Measurements from ENCODE around the gene HPCAL1. TPM values are rescaled to one million over a fixed set of nuclear protein-coding genes. Genes with fewer than 3 reads are reported as not detected.

The HPCAL1 gene
- total RNA-seq, 4 donors from 2014 or later = 11.1 to 122 (median 48.9) TPM

DNA sequence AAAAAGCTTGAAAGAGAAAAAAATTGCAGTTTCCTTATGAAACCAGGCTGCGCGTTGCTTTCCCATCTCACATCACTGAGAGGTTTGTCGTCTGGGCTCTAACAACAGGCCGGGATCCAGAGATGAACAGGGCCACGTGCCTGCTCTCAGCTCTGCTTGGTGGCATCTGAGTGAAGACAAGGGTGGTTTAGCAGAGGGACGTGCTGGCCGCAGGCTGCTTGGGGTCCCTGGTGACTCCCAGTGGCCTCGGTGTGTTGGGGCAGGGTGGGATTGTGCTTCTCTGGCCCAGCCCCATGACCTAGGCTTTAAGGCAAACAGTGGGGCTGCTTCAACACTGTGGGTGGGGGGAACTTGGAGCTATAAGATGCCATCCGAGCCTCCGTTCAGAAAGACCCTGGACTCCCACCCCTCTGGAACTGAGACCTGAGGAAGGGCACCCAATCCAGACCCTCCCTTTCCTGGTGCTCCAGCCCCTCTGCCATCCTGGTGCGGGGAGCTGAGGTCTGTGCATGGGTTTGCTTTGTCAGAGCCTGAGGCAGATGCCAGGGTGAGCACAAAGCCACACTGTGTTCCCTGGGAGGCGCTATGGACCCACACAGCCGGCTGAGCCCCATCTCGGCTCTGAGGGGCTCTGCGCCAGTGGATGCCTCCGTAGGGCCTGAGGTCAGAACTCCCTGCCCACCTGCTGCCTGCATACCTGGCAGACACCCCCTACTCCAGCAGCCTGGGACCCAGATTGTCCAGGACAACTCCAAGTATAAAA lies 18.4 kb upstream of the HPCAL1 start:
- intact Hi-C loops (cut with DNase I; ENCODE audit: low total_unique reads) = no loop called here
- TF ChIP-seq POLR2A (IDR thresholded peaks at IDR 0.05) = no peak
- TF ChIP-seq, protein P1, sequence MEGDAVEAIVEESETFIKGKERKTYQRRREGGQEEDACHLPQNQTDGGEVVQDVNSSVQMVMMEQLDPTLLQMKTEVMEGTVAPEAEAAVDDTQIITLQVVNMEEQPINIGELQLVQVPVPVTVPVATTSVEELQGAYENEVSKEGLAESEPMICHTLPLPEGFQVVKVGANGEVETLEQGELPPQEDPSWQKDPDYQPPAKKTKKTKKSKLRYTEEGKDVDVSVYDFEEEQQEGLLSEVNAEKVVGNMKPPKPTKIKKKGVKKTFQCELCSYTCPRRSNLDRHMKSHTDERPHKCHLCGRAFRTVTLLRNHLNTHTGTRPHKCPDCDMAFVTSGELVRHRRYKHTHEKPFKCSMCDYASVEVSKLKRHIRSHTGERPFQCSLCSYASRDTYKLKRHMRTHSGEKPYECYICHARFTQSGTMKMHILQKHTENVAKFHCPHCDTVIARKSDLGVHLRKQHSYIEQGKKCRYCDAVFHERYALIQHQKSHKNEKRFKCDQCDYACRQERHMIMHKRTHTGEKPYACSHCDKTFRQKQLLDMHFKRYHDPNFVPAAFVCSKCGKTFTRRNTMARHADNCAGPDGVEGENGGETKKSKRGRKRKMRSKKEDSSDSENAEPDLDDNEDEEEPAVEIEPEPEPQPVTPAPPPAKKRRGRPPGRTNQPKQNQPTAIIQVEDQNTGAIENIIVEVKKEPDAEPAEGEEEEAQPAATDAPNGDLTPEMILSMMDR (IDR thresholded peaks at IDR 0.05) = no peak
- Histone ChIP-seq H3K27ac (no peak overlapping the region), H3K4me1 (peaks cover 0 to 12% of the 10 kb centered on the region in 2 donors), H3K36me3 (no peaks in the 10 kb centered on the region), H3K9me3 (no peaks in the 10 kb centered on the region), H3K27me3 (no peaks in the 10 kb centered on the region), H3K4me3 (no peak overlapping the region)
- DNase-seq = no peak

DNA sequence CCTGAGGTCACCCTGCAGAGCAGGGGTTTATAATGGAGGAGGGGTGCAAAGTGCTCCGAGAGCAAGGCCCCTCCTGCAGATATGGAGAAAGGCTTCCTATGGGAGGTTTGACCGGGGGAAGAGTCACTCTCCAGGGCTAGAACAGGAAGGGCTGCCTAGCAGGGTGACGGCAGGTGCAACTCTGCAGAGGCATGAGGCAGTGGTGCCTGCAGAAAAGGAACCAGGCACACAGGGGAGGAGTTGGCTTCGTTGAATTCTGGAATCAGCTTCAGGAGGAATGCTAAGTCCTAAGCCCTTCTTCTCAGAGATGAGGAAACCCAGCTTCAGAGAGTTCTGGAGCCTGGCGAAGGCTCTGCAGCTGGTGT lies 17.5 kb upstream of the HPCAL1 start:
- intact Hi-C loops (cut with DNase I; ENCODE audit: low total_unique reads) = no loop called here
- Histone ChIP-seq H3K4me3 (no peak overlapping the region), H3K27ac (no peak overlapping the region), H3K4me1 (peaks cover 0 to 12% of the 10 kb centered on the region in 2 donors), H3K27me3 (no peaks in the 10 kb centered on the region), H3K36me3 (no peaks in the 10 kb centered on the region), H3K9me3 (no peaks in the 10 kb centered on the region)
- TF ChIP-seq POLR2A (IDR thresholded peaks at IDR 0.05) = no peak
- TF ChIP-seq, protein P1 (IDR thresholded peaks at IDR 0.05) = no peak
- no peak for DNase-seq

DNA sequence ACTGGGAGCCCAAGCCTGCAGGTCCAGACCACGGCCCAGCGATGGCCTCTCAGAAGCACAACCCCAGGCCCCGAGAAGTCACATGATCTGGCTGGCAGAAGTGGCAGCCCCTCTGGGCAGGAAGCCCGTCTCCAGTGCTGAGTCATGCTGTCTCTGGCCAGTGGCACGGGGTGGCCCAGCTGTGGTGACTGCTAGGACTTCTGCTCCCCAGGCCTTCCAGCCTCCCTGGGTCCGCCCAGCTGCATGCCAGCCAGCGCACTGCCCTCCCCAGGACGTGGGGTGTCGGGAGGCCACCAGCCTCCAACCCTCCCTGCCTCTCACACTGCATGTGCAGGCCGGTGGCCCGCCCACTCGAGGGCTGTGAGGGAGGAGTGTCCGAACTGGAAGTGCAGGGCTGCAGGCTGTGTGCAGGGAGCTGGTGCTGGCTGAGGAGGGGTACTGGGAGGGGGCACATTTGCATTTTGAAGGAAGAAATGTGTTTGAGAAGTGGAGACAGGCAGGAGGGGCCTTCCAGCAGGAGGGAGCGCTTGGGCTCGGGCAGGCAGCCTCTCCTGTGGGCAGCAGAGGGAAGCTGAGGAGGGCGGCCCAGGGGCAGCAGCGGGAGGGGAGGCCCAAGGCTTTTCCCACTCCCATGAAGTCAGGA lies 17.0 kb upstream of the HPCAL1 start:
- intact Hi-C loops (cut with DNase I; ENCODE audit: low total_unique reads) = no loop called here

DNA sequence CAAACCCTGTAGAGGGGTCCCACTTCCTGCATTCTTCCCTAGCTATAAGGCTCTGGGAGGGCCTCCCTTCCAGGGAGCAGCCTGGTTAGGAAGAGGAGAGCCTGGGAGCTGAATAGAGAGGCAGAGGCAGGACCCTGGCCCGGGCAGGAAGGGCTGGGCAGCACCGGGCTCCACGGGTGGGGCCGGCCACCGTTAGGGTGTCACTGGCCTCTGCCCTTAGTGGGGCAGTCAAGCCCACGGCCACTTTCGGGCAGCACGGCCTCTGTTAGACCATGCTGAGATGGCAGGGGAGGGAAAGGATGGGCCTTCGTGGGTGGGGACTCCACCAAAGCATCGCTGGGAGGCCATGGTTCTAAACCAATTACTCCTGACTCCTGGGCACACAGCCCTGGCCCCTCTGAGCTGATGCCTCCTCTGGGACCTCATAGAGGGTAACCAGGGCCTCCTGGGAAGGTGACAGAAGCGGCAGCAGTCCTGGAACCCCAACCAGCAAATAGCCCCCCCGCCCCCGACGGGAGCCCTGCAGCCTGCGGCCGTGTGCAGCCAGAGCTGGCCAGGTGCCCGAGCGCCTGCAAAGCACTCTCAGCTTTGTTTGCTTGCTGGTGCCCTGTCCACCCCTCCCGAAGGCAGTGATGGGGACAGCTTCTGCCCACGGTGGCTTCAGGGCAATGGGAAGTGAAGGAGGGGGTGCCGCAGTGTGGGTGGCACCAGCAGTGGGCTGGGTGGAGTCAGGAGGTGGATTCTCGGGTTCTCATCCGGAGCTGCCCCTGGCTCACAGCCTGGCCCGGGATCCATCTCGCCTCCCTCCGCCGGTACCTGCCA lies 16.3 kb upstream of the HPCAL1 start:
- Histone ChIP-seq H3K4me1 (peaks cover 0 to 12% of the 10 kb centered on the region in 2 donors), H3K4me3 (no peak overlapping the region), H3K36me3 (no peaks in the 10 kb centered on the region), H3K9me3 (no peaks in the 10 kb centered on the region), H3K27ac (no peak overlapping the region), H3K27me3 (no peaks in the 10 kb centered on the region)
- no peak for DNase-seq
- no peak for TF ChIP-seq POLR2A (IDR thresholded peaks at IDR 0.05)
- TF ChIP-seq, protein P1 (IDR thresholded peaks at IDR 0.05) = no peak
- intact Hi-C loops (cut with DNase I; ENCODE audit: low total_unique reads) = no loop called here

More for the DNA sequence above, 17.0 kb upstream of the HPCAL1 start:
- TF ChIP-seq, protein P1 (IDR thresholded peaks at IDR 0.05) = no peak
- TF ChIP-seq POLR2A (IDR thresholded peaks at IDR 0.05) = no peak
- Histone ChIP-seq H3K27ac (no peak overlapping the region), H3K9me3 (no peaks in the 10 kb centered on the region), H3K27me3 (no peaks in the 10 kb centered on the region), H3K4me1 (peaks cover 0 to 12% of the 10 kb centered on the region in 2 donors), H3K4me3 (no peak overlapping the region), H3K36me3 (no peaks in the 10 kb centered on the region)
- peak; percentile 54 to 57 for DNase-seq
